Measurements from ENCODE around the gene ADNP.
A peak's percentile ranks its signal among the peaks of the same experiment; 100 is the strongest.

Gene ADNP

GRCh38 chr20:50930976-50931305 lies 296 bp downstream of the ADNP start:
- no peak for TF ChIP-seq CTCF (IDR thresholded peaks at IDR 0.05; ENCODE audit: low read depth, low read length)
- H3K4me3 ChIP-seq (ENCODE audit: low read depth, low read length), result peak overlapping the region; percentile 60

GRCh38 chr20:50930139-50930975 lies 880 bp downstream of the ADNP start:
- peak overlapping the region; percentile 86 for H3K4me3 ChIP-seq (ENCODE audit: low read depth, low read length)
- no peak for TF ChIP-seq CTCF (IDR thresholded peaks at IDR 0.05; ENCODE audit: low read depth, low read length)

GRCh38 chr20:50929299-50930138 lies 1.7 kb downstream of the ADNP start:
- peak overlapping the region; percentile 86 for H3K4me3 ChIP-seq (ENCODE audit: low read depth, low read length)
- peak; percentile 97 for TF ChIP-seq CTCF (IDR thresholded peaks at IDR 0.05; ENCODE audit: low read depth, low read length)

- H3K4me3 ChIP-seq (ENCODE audit: low read depth, low read length), result 0 out of 2 replicates have a peak overlapping the region, but pooled peaks have one; percentile 13
- TF ChIP-seq CTCF (IDR thresholded peaks at IDR 0.05; ENCODE audit: low read depth, low read length), result no peak
These were observed 2.8 kb downstream of the ADNP start for GRCh38 chr20:50928469-50928868.

- no peak overlapping the region for H3K4me3 ChIP-seq (ENCODE audit: low read depth, low read length)
- TF ChIP-seq CTCF (IDR thresholded peaks at IDR 0.05; ENCODE audit: low read depth, low read length), result no peak
These were observed 4.7 kb downstream of the ADNP start for GRCh38 chr20:50926530-50926929.

GRCh38 chr20:50924261-50924920 lies 6.8 kb downstream of the ADNP start:
- no peak overlapping the region for H3K4me3 ChIP-seq (ENCODE audit: low read depth, low read length)
- no peak for TF ChIP-seq CTCF (IDR thresholded peaks at IDR 0.05; ENCODE audit: low read depth, low read length)
